K562 (cell line): Measurements from ENCODE around the gene SOS2. TPM values are rescaled to one million over a fixed set of nuclear protein-coding genes. Genes with fewer than 3 reads are reported as not detected.

Source experiments
- C11orf30 ChIP-seq: fragments of 450-650 bp; IDR thresholded peaks from 2 replicates; pipeline ENCODE4 v1.6.1; 2016; ENCODE audit warnings: low read depth, mild to moderate bottlenecking
- CEBPG ChIP-seq, 3 experiments: fragments of 200-800 bp in 1 of 3; sonication (Bioruptor generic) in 1 of 3; sonication (generic) in 1 of 3; formaldehyde crosslinking in 1 of 3; IDR thresholded peaks in 2 of 3; conservative IDR thresholded peaks in 1 of 3; 2 replicates each; pipeline versions ENCODE4 v1.6.1 to v1.8.0; 2016 to 2022; ENCODE audit warnings: missing compliant biosample characterization in 2 of 3, missing genetic modification characterization in 2 of 3, mild to moderate bottlenecking in 1 of 3, missing genetic modification reagents in 1 of 3
- CREB1 ChIP-seq, 2 experiments: sonication (generic) in 1 of 2; formaldehyde crosslinking in 1 of 2; IDR thresholded peaks; 2 replicates each; pipeline versions ENCODE4 v1.6.1 to v1.8.0; 2012 to 2022; ENCODE audit warnings: inconsistent platforms in 1 of 2, mild to moderate bottlenecking in 1 of 2, missing genetic modification reagents in 1 of 2, moderate library complexity in 1 of 2
- E2F4 ChIP-seq: sonication (generic); formaldehyde crosslinking; IDR thresholded peaks from 2 replicates; pipeline ENCODE4 v1.8.0; 2022; ENCODE audit warnings: mild to moderate bottlenecking, low read depth, missing genetic modification reagents
- EGR1 ChIP-seq: fragments of 450-650 bp; conservative IDR thresholded peaks from 2 replicates; pipeline ENCODE4 v1.6.1; 2017; ENCODE audit warnings: mild to moderate bottlenecking
- EHMT2 ChIP-seq: fragments of 450-650 bp; IDR thresholded peaks from 2 replicates; pipeline ENCODE4 v1.6.1; 2018; ENCODE audit warnings: antibody characterized with exemption
- KAT7 ChIP-seq: sonication (generic); formaldehyde crosslinking; IDR thresholded peaks from 2 replicates; pipeline ENCODE4 v1.8.0; 2022; ENCODE audit warnings: missing genetic modification reagents, mild to moderate bottlenecking, borderline replicate concordance
- LCOR ChIP-seq: sonication (generic); formaldehyde crosslinking; IDR thresholded peaks from 2 replicates; pipeline ENCODE4 v1.8.0; 2022; ENCODE audit warnings: mild to moderate bottlenecking, missing genetic modification reagents
- MAZ ChIP-seq, 2 experiments: fragments of 450-650 bp in 1 of 2; sonication (generic) in 1 of 2; formaldehyde crosslinking; IDR thresholded peaks in 1 of 2; conservative IDR thresholded peaks in 1 of 2; 2 replicates each; pipeline versions ENCODE4 v1.4.0 to v1.5.0; 2020; ENCODE audit warnings: mild to moderate bottlenecking in 1 of 2, missing genetic modification reagents in 1 of 2
- NRF1 ChIP-seq, 2 experiments: fragments of 450-650 bp; IDR thresholded peaks in 1 of 2; conservative IDR thresholded peaks in 1 of 2; 2 replicates each; pipeline ENCODE4 v1.6.1; 2014; ENCODE audit warnings: mild to moderate bottlenecking in 2 of 2
- POLR2AphosphoS2 ChIP-seq: IDR thresholded peaks from 2 replicates; pipeline ENCODE4 v1.6.1; 2012; ENCODE audit warnings: low read length, improper control_type of control experiment
- POLR2AphosphoS5 ChIP-seq: IDR thresholded peaks from 2 replicates; pipeline ENCODE4 v1.6.1; 2011; ENCODE audit warnings: mild to moderate bottlenecking, low read depth, low read length, moderate library complexity; ENCODE audit not compliant: control insufficient read depth, insufficient read depth
- PTTG1 ChIP-seq: fragments of 450-650 bp; IDR thresholded peaks from 2 replicates; pipeline ENCODE4 v1.6.1; 2016; ENCODE audit warnings: low read depth, mild to moderate bottlenecking, missing genetic modification characterization, missing compliant biosample characterization
- SIN3A ChIP-seq, 2 experiments: fragments of 150-350 bp in 1 of 2; IDR thresholded peaks; 2 replicates each; pipeline ENCODE4 v1.6.1; 2011 to 2016; ENCODE audit warnings: borderline replicate concordance in 2 of 2, low read depth in 2 of 2, low read length in 2 of 2, mild to moderate bottlenecking in 2 of 2, moderate library complexity in 2 of 2; ENCODE audit not compliant: control insufficient read depth in 1 of 2
- ZEB2 ChIP-seq: fragments of 450-650 bp; IDR thresholded peaks from 2 replicates; pipeline ENCODE4 v1.6.1; 2016
- ZKSCAN1 ChIP-seq: fragments of 150-350 bp; IDR thresholded peaks from 2 replicates; pipeline ENCODE4 v1.6.1; 2016; ENCODE audit warnings: low read depth, low read length
- ZNF121 ChIP-seq: sonication (generic); formaldehyde crosslinking; conservative IDR thresholded peaks from 2 replicates; pipeline ENCODE4 v1.8.0; 2022; ENCODE audit warnings: missing genetic modification reagents
- ZNF134 ChIP-seq: fragments of 250-450 bp; sonication (Bioruptor Pico); conservative IDR thresholded peaks from 2 replicates; pipeline ENCODE4 v1.4.0; 2020
- ZNF79 ChIP-seq: fragments of 250-450 bp; sonication (Bioruptor Pico); IDR thresholded peaks from 2 replicates; pipeline ENCODE4 v1.4.0; 2020; ENCODE audit warnings: low read depth, mild to moderate bottlenecking, moderate library complexity
- polyA plus RNA-seq, 8 experiments: library from polyadenylated mRNA; depleted of rRNA in 4 of 8; stranded (reverse) in 5 of 8; unstranded in 3 of 8; fragments of >200 nt; fragmentation: Nextera tagmentation in 2 of 8; fragmentation: Illumina TruSeq in 1 of 8; extraction: Ambion mirVana in 2 of 8; extraction: Trizol in 1 of 8; gene quantifications; 2 replicates each; pipeline versions ENCODE4 v1.2.1 to v1.2.3, GENCODE V29; 2011 to 2014; ENCODE audit warnings: inconsistent platforms in 1 of 8, missing spikeins in 1 of 8
- total RNA-seq, 7 experiments: library from RNA; depleted of rRNA in 6 of 7; stranded (reverse); fragments of >200 nt in 6 of 7; fragmentation: Illumina TruSeq in 2 of 7; extraction: Trizol in 2 of 7; gene quantifications; 2 replicates each; pipeline versions ENCODE4 v1.2.1 to v1.2.3, GENCODE V29; 2011 to 2021; ENCODE audit warnings: low replicate concordance in 1 of 7
- TF ChIP-seq, protein P1 (sequence below), 2 experiments: fragments of 250-450 bp in 1 of 2; fragments of 450-650 bp in 1 of 2; sonication (Bioruptor Pico) in 1 of 2; IDR thresholded peaks; 2 replicates each; pipeline versions ENCODE4 v1.6.1 to v1.8.0; 2016 to 2021; ENCODE audit warnings: mild to moderate bottlenecking in 2 of 2, moderate library complexity in 2 of 2, missing compliant biosample characterization in 1 of 2, missing genetic modification characterization in 1 of 2
- TF ChIP-seq, protein P2 (sequence below): sonication (generic); formaldehyde crosslinking; IDR thresholded peaks from 2 replicates; pipeline ENCODE4 v1.8.0; 2022; ENCODE audit warnings: missing genetic modification reagents, mild to moderate bottlenecking, moderate library complexity, borderline replicate concordance
- TF ChIP-seq, protein P3 (sequence below): sonication (generic); formaldehyde crosslinking; IDR thresholded peaks from 2 replicates; pipeline ENCODE4 v1.8.0; 2023; ENCODE audit warnings: mild to moderate bottlenecking, missing genetic modification reagents

Gene SOS2
- total and polyA plus RNA-seq, 9 of the 15 experiments (the other 6 are each of a cell fraction or from before 2014, with no cell fraction given) = 2.2 to 13.1 (median 10.5) TPM

- TF ChIP-seq CEBPG (CRISPR knock-in tag; IDR thresholded peaks at IDR 0.05) (no peak), CEBPG (tag; conservative IDR thresholded peaks at IDR 0.05 in 1 of 2, IDR thresholded peaks at IDR 0.05 in 1 of 2) (no peak), C11orf30 (peak; percentile 98), NRF1 (conservative IDR thresholded peaks at IDR 0.05 in 1 of 2, IDR thresholded peaks at IDR 0.05 in 1 of 2) (peak; percentile 84 to 87), PTTG1 (no peak), EHMT2 (no peak), SIN3A (IDR thresholded peaks at IDR 0.05; ENCODE audit: borderline replicate concordance in 2 of 2, control insufficient read depth in 1 of 2, low read depth in 2 of 2, low read length in 2 of 2) (peak; percentile 60 to 75; a peak in 2 of 4 replicates), ZNF134 (CRISPR knock-in tag) (no peak), MAZ (CRISPR knock-in tag; conservative IDR thresholded peaks at IDR 0.05 in 1 of 2, IDR thresholded peaks at IDR 0.05 in 1 of 2) (peak; percentile 77 to 81), ZNF79 (CRISPR knock-in tag) (no peak), ZNF121 (CRISPR knock-in tag) (no peak), E2F4 (CRISPR knock-in tag) (peak; percentile 81; the same call in 1 of the 2 replicates), POLR2AphosphoS5 (peak; percentile 74), EGR1 (peak; percentile 44), LCOR (CRISPR knock-in tag) (peak; percentile 44; the same call in 1 of the 2 replicates), ZEB2 (no peak), KAT7 (CRISPR knock-in tag) (peak; percentile 72; the same call in 1 of the 2 replicates), CREB1 (IDR thresholded peaks at IDR 0.05) (peak; percentile 98), CREB1 (CRISPR knock-in tag; IDR thresholded peaks at IDR 0.05) (peak; percentile 98), ZKSCAN1 (peak; percentile 62; the same call in 1 of the 2 replicates), POLR2AphosphoS2 (peak; percentile 74; the same call in 1 of the 2 replicates)
- TF ChIP-seq, protein P1, sequence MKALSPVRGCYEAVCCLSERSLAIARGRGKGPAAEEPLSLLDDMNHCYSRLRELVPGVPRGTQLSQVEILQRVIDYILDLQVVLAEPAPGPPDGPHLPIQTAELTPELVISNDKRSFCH (CRISPR knock-in tag; IDR thresholded peaks at IDR 0.05) = no peak
- TF ChIP-seq, protein P1 (tag; IDR thresholded peaks at IDR 0.05) = peak; percentile 42; the same call in 1 of the 2 replicates
- TF ChIP-seq, protein P2, sequence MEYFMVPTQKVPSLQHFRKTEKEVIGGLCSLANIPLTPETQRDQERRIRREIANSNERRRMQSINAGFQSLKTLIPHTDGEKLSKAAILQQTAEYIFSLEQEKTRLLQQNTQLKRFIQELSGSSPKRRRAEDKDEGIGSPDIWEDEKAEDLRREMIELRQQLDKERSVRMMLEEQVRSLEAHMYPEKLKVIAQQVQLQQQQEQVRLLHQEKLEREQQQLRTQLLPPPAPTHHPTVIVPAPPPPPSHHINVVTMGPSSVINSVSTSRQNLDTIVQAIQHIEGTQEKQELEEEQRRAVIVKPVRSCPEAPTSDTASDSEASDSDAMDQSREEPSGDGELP = peak; percentile 76; the same call in 1 of the 2 replicates
- TF ChIP-seq, protein P3, sequence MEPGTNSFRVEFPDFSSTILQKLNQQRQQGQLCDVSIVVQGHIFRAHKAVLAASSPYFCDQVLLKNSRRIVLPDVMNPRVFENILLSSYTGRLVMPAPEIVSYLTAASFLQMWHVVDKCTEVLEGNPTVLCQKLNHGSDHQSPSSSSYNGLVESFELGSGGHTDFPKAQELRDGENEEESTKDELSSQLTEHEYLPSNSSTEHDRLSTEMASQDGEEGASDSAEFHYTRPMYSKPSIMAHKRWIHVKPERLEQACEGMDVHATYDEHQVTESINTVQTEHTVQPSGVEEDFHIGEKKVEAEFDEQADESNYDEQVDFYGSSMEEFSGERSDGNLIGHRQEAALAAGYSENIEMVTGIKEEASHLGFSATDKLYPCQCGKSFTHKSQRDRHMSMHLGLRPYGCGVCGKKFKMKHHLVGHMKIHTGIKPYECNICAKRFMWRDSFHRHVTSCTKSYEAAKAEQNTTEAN (CRISPR knock-in tag) = no peak
These were observed 115.0 kb downstream of the SOS2 start, which contains the start of gene VCPKMT (continued) for GRCh38 chr14:50116181-50116956.
